Activated CD4-positive, CD25-positive, alpha-beta regulatory T cell treated with anti-CD3 and anti-CD28 coated beads, Interleukin-2, amount 50 U/mL, for 16 hours (primary cell): ENCODE data around the gene ACCSL.

Experiments
- DNase-seq: peaks from one replicate; pipeline ENCODE4 v3.0.0-alpha.2; 2020; ENCODE audit warnings: low read depth, low spot score

The ACCSL gene

DNA sequence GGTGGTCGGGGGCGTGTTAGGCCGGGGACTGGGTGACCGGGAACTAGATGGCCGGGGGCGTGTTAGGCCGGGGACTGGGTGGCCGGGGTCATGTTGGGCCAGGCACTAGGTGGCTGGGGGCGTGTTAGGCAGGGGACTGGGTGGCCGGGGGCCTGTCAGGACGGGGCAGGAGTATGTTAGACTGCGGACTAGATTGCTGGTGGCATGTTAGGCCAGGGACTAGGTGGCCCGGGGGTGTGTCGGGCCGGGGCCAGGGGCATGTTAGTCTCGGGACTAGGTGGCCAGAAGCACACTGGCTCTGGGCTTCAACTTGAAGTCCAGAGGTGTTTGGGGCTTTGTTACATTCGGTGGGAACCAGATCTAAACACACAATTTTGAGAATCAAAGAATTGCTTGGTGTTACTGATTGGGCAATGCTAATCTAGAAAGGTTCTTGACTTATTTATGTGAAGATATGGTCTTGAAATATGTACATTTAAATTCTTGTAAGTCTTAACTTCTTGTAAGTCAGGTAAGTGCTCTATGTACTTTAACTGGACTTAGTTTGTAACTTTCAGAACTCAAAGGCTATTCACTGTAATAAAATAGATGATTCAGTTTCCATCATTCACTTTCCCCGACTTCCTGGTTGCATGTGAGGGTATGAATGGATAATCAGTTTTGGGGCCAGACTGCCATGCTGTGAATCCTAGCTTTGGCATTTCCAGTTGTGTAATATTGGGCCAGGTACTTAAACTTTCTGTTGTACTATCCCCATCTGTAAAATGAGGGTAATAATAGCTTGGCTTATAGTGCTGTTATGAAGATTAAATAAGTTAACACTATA lies 48.8 kb downstream of the ACCSL start:
- DNase-seq, result no peak

DNA sequence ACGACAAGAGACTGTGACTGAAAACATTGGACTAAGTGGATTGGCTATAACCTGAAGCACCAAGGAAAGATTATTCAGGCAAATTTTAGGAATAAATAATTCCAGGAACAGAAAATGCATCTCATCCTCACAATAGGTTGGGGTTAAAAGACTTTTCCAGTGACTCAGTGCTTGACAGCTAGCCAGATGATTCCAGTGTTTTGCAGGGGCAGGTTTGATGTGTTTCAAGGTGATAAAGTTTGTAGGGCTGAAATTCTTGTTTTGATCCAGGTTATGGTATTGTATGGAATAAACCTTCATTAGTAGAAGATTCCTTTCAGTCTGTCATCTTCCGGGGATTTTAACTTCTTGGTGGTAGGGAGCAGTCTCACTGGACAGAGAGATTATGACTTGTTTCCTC lies 50.0 kb downstream of the ACCSL start:
- DNase-seq, result no peak

DNA sequence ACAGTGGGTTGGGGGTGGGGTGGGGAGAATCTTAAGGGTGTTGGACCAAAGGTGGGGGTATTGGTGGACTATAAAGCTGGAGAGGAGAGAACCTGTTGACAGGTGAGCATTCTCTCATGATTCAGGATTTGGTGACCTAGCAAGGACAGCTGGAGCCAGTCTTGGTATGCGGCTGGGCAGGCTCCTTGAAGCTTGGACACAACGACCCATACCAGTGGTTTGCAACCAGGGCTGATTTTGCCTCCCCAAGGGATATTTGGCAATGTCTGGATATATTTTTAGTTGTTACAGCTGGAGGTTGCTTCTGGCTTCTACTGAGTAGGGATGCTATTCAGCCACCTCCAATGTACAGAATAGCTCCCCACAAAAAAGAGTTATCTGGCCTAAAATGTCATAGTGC lies 53.3 kb downstream of the ACCSL start:
- DNase-seq, result no peak

DNA sequence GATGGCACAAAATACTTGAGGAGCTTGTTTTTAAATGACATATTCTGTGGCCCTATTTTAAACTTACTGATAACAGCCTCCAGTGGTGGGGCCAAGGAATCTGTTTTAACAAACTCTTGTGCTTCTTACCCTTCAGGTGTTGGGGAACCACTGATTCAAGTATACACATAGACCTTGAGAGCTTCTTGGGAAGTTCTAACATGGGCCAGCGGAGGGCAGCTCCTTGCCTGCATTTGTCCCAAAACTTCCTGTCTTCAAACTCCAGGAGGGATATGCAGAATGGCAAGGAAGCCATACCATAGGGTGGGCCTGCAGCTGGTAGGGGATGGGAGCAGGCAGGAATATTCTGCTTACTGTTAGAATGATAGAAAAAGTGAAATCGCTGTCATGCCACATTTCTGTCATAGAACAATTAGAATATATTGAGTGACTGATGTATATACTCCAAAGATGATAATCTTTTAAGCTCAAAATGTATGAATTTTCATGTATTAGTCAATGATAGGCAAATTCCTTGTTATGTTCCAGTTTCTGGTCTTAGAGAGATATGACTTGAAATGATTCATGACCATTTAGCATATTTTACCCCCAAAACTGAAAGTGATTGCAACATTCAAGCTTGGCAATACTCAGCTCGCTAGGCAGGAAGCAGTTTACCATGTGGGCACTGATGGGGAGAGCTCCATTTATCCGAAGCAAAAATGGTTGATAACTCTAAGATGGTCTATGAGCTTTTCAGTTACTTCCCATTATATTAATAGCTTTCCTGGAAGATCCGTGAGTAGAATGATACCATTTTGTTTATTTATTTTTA lies 56.9 kb downstream of the ACCSL start:
- DNase-seq, result no peak

- no peak for DNase-seq
Observed at GRCh38 chr11:44108260-44108659, 60.5 kb downstream of the ACCSL start.
